ENCODE results near the gene INAVA.

DNA sequence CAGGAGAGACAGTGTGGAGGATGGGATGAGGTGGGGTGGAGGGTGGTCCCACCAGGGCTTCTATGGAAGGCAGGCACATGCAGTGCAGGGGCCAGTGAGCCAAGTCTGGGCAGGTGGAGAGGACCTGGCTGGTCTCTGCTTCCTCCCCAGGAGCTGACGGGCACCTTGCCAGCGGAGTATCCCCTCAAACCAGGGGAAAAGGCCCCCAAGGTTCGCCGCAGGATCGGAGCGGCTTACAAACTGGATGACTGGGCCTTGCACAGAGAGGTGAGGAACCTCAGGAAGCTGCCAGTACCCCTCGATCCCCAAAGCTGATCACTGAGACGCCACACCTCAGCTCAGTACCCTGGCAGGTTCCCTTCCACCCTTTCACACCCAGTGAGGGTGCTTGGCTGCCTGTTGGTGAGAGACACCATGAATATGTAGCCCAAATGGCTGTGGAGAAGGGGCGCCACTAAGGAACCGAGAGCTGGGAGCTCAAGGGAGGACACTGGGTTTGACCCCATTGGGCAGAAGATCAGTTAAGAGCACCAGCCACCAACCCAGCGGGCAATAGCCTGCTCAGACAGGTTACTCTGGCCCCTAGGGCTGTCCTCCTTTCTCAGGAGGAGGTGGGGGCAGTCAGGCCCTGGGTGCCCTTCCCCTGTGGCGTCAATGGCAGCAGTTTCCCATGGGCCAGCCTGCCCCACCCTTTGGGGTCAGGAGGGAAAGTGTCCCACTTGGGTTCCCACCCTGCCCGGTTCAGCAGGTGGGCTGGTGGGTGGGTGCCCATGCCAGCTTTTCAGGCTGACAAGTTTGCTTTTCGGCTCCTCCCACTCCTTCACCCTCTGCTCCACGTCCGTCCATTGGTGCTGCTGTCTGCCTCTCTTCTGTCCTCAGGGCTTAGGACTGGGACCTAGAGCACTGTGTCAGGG is 5.5 kb downstream of the INAVA start:
- TF ChIP-seq POLR2AphosphoS5 (IDR thresholded peaks at IDR 0.05; ENCODE audit: borderline replicate concordance, low read depth, low read length): no peak
- TF ChIP-seq EZH2 (IDR thresholded peaks at IDR 0.05): no peak
- TF ChIP-seq FOXP2 (optimal IDR thresholded peaks at IDR 0.05; ENCODE audit: control extremely low read depth, extremely low read length, insufficient read depth): no peak

All from SK-N-MC (cell line).